ENCODE measurements around the gene SSBP3.

SSBP3 gene

DNA sequence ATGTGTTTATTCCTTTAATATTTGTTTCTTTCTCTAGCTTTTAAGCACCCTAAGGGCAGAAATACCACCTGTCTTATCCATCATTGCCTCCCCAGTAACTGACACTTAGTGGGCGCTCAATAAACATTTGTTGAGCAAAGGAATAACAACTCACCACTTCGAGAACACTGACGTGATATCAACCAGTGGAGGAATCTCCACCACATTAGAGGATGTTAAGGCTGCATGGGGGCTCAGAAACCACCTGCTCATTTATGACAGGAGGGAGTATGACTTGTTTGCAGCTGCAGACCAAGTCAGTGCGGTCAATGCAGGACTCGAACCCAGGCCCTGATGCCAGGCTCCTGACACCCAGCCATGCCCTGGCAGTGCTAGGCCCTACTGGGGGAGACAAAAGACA lies 103.6 kb downstream of the SSBP3 start:
- TF ChIP-seq, protein P1, sequence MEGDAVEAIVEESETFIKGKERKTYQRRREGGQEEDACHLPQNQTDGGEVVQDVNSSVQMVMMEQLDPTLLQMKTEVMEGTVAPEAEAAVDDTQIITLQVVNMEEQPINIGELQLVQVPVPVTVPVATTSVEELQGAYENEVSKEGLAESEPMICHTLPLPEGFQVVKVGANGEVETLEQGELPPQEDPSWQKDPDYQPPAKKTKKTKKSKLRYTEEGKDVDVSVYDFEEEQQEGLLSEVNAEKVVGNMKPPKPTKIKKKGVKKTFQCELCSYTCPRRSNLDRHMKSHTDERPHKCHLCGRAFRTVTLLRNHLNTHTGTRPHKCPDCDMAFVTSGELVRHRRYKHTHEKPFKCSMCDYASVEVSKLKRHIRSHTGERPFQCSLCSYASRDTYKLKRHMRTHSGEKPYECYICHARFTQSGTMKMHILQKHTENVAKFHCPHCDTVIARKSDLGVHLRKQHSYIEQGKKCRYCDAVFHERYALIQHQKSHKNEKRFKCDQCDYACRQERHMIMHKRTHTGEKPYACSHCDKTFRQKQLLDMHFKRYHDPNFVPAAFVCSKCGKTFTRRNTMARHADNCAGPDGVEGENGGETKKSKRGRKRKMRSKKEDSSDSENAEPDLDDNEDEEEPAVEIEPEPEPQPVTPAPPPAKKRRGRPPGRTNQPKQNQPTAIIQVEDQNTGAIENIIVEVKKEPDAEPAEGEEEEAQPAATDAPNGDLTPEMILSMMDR (IDR thresholded peaks at IDR 0.05), result no peak
- TF ChIP-seq ZFX (IDR thresholded peaks at IDR 0.05; ENCODE audit: borderline replicate concordance), result no peak
- no peak overlapping the region for H3K27ac ChIP-seq

DNA sequence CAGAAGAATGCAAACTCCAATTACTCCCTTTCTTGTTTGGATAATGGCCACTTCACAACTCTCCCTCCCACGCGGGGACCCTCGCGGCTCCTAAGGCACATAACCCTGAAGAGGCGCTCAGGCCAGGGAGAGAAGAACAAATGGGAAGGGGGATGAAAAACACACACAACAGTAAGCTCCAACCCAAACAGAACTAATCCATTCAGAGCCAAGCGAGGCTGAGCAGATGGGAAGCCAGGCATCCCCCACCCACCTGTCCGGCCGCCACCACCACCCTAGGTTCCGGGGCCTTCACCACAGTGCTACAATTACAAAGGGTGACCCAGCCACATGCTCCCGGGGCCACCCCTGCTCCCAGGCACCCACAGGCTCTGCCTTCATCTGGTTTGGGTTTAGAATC lies 104.7 kb downstream of the SSBP3 start:
- H3K27ac ChIP-seq, result no peak overlapping the region
- TF ChIP-seq ZFX (IDR thresholded peaks at IDR 0.05; ENCODE audit: borderline replicate concordance), result no peak
- TF ChIP-seq, protein P1 (IDR thresholded peaks at IDR 0.05), result no peak

DNA sequence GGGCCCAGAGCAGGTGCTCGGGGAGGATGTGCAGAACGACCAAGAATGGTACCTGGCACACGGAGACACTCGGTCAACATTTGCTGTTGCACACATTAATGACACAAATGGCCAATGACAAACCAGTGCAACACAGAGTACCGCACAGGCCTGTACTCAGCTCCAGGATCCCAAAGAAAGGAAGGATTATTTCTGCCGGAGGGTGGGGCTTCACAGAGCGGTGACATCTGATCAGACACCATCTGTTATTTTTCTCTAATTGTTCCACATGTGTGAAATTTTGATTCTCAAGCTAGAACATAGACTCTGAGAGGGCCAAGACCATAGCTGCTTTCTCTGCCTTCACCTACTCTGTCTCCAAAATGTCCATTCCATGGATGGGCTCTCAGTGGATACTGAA lies 105.8 kb downstream of the SSBP3 start:
- H3K27ac ChIP-seq, result no peak overlapping the region

GRCh38 chr1:54299037-54299436 lies 107.2 kb downstream of the SSBP3 start:
- TF ChIP-seq, protein P1 (IDR thresholded peaks at IDR 0.05), result no peak
- TF ChIP-seq ZFX (IDR thresholded peaks at IDR 0.05; ENCODE audit: borderline replicate concordance), result no peak
- no peak overlapping the region for H3K27ac ChIP-seq

More for the DNA sequence above, 105.8 kb downstream of the SSBP3 start:
- TF ChIP-seq ZFX (IDR thresholded peaks at IDR 0.05; ENCODE audit: borderline replicate concordance), result no peak
- TF ChIP-seq, protein P1 (IDR thresholded peaks at IDR 0.05), result no peak

- TF ChIP-seq, protein P1 (IDR thresholded peaks at IDR 0.05), result no peak
- no peak for TF ChIP-seq ZFX (IDR thresholded peaks at IDR 0.05; ENCODE audit: borderline replicate concordance)
- H3K27ac ChIP-seq, result no peak overlapping the region
Measured at GRCh38 chr1:54298284-54299033, 107.7 kb downstream of the SSBP3 start.

DNA sequence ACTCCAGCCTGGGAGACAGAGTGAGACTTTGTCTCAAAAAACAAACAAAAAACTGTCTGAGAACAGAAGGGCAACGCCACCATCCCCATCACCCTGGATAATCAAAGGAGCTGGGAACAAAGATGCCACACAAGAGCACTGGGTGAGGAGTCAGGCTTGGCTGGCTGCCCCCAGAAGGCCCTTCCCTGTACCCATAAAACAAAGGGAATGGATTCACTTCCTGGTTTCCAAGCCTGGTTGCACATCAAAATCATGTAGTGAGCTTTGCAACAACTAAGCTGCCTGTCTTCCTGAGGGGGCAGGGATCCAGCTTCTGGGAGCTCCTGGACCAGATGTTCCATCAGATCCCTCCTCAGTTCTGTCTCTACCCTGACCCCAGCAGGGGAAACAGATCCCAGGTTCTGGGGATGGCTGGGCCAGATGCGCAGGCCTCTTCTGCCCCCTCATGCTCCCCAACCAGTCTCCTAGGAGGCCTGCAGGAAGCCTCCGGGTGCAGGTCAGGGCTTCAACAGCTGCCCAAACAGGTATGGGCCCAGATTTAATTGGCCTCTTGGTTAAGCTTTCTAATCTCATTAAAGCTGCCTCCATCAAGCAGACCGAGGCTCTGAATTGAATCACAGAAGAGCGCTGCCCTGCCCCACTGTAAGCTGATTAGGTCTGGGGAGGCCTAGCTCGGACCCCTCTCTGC lies 108.5 kb downstream of the SSBP3 start:
- TF ChIP-seq, protein P1 (IDR thresholded peaks at IDR 0.05), result no peak
- no peak for TF ChIP-seq ZFX (IDR thresholded peaks at IDR 0.05; ENCODE audit: borderline replicate concordance)
- H3K27ac ChIP-seq, result no peak overlapping the region

DNA sequence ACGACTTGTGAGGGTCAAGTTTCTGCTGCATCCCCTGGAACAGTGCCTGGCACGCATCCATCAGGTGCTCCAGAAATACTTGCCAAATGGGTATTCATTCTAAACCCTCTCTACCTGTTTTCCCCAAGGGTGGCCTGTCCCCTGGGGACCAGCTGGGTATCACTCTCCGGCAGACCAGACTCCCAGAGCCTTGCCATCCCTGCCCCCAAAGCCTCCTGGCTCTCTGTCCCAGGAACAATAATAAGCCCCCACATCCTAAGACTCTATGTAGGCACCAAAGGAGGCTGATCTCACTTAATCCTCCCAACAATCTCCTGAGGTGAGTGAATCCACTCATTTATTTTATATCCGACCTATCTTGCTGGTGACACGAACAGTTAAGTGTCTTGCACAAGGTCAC lies 109.5 kb downstream of the SSBP3 start:
- no peak overlapping the region for H3K27ac ChIP-seq
- TF ChIP-seq, protein P1 (IDR thresholded peaks at IDR 0.05), result no peak
- TF ChIP-seq ZFX (IDR thresholded peaks at IDR 0.05; ENCODE audit: borderline replicate concordance), result no peak
